ENCODE measurements around the gene KRTAP3-1. TPM values are rescaled to one million over a fixed set of nuclear protein-coding genes. Genes with fewer than 3 reads are reported as not detected.
"Not testable (repeated sequence)": the region's sequence is repeated elsewhere in the genome, so short reads cannot be mapped to it uniquely, and the experiment has no call there.

KRTAP3-1 gene
- not detected in 2 replicates for total RNA-seq (2012; rRNA removed)

GRCh38 chr17:41008811-41009210 is at the start of gene KRTAP3-1:
Gene KRTAP3-1 (minus strand): TSS chr17:41009128. CDS start chr17:41009074, 54 bp downstream.
- no peaks in the 10 kb centered on the region for H3K27me3 ChIP-seq (ENCODE audit: control insufficient read depth, insufficient read depth, low read length)
- peaks cover 13% of the 10 kb centered on the region for H3K4me1 ChIP-seq (ENCODE audit: control insufficient read depth, insufficient read depth, low read length)
- H3K4me3 ChIP-seq (ENCODE audit: low read length) = no peak within 1 kb of the TSS
- no peak within 1 kb of the TSS for H3K4me2 ChIP-seq (ENCODE audit: low read length)
- no peak within 1 kb of the TSS for H3K9ac ChIP-seq (ENCODE audit: low read depth, low read length)
- no peaks in the 10 kb centered on the region for H3K36me3 ChIP-seq (ENCODE audit: insufficient read depth, low read length)
- no peaks in the 10 kb centered on the region for H3K9me3 ChIP-seq (replicated peaks; ENCODE audit: low read length)

- Histone ChIP-seq H3K4me2 (ENCODE audit: low read length) (no peak overlapping the region), H3K4me3 (ENCODE audit: low read length) (no peak overlapping the region), H3K9ac (ENCODE audit: low read depth, low read length) (no peak overlapping the region), H3K27me3 (ENCODE audit: control insufficient read depth, insufficient read depth, low read length) (no peaks in the 10 kb centered on the region), H3K9me3 (replicated peaks; ENCODE audit: low read length) (no peaks in the 10 kb centered on the region), H3K36me3 (ENCODE audit: insufficient read depth, low read length) (no peaks in the 10 kb centered on the region), H3K4me1 (ENCODE audit: control insufficient read depth, insufficient read depth, low read length) (peaks cover 41% of the 10 kb centered on the region)
Measured at GRCh38 chr17:41057547-41057946, 48.6 kb upstream of the KRTAP3-1 start.

- H3K9me3 ChIP-seq (replicated peaks; ENCODE audit: low read length); H3K4me3 ChIP-seq (ENCODE audit: low read length); H3K27me3 ChIP-seq (ENCODE audit: control insufficient read depth, insufficient read depth, low read length); H3K9ac ChIP-seq (ENCODE audit: low read depth, low read length); H3K4me2 ChIP-seq (ENCODE audit: low read length); H3K36me3 ChIP-seq (ENCODE audit: insufficient read depth, low read length): not testable (repeated sequence)
- H3K4me1 ChIP-seq (ENCODE audit: control insufficient read depth, insufficient read depth, low read length) = peaks cover 24% of the 10 kb centered on the region
Measured at GRCh38 chr17:41055130-41055529, 46.2 kb upstream of the KRTAP3-1 start, which contains the start of gene KRTAP2-2. Gene KRTAP2-2 (minus strand): TSS chr17:41055230. CDS start chr17:41055211, 19 bp downstream.

- H3K9me3 ChIP-seq (replicated peaks; ENCODE audit: low read length); H3K9ac ChIP-seq (ENCODE audit: low read depth, low read length); H3K4me2 ChIP-seq (ENCODE audit: low read length); H3K27me3 ChIP-seq (ENCODE audit: control insufficient read depth, insufficient read depth, low read length); H3K36me3 ChIP-seq (ENCODE audit: insufficient read depth, low read length); H3K4me3 ChIP-seq (ENCODE audit: low read length): not testable (repeated sequence)
- H3K4me1 ChIP-seq (ENCODE audit: control insufficient read depth, insufficient read depth, low read length) = peaks cover 20% of the 10 kb centered on the region
Measured at GRCh38 chr17:41054556-41054955, 45.6 kb upstream of the KRTAP3-1 start.

- Histone ChIP-seq H3K4me3 (ENCODE audit: low read length) (no peak overlapping the region), H3K9me3 (replicated peaks; ENCODE audit: low read length) (no peaks in the 10 kb centered on the region), H3K36me3 (ENCODE audit: insufficient read depth, low read length) (no peaks in the 10 kb centered on the region), H3K4me2 (ENCODE audit: low read length) (no peak overlapping the region), H3K27me3 (ENCODE audit: control insufficient read depth, insufficient read depth, low read length) (no peaks in the 10 kb centered on the region), H3K9ac (ENCODE audit: low read depth, low read length) (no peak overlapping the region), H3K4me1 (ENCODE audit: control insufficient read depth, insufficient read depth, low read length) (peaks cover 19% of the 10 kb centered on the region)
Measured at GRCh38 chr17:41054025-41054424, 45.1 kb upstream of the KRTAP3-1 start.

GRCh38 chr17:41052566-41052965 is 43.6 kb upstream of the KRTAP3-1 start:
- Histone ChIP-seq H3K4me2 (ENCODE audit: low read length) (no peak overlapping the region), H3K9me3 (replicated peaks; ENCODE audit: low read length) (no peaks in the 10 kb centered on the region), H3K27me3 (ENCODE audit: control insufficient read depth, insufficient read depth, low read length) (no peaks in the 10 kb centered on the region), H3K4me3 (ENCODE audit: low read length) (no peak overlapping the region), H3K36me3 (ENCODE audit: insufficient read depth, low read length) (no peaks in the 10 kb centered on the region), H3K4me1 (ENCODE audit: control insufficient read depth, insufficient read depth, low read length) (peaks cover 25% of the 10 kb centered on the region), H3K9ac (ENCODE audit: low read depth, low read length) (no peak overlapping the region)

- Histone ChIP-seq H3K9ac (ENCODE audit: low read depth, low read length) (peak overlapping the region; percentile 83), H3K9me3 (replicated peaks; ENCODE audit: low read length) (no peaks in the 10 kb centered on the region), H3K4me3 (ENCODE audit: low read length) (peak overlapping the region; percentile 26), H3K4me2 (ENCODE audit: low read length) (peak overlapping the region; percentile 56), H3K27me3 (ENCODE audit: control insufficient read depth, insufficient read depth, low read length) (no peaks in the 10 kb centered on the region), H3K36me3 (ENCODE audit: insufficient read depth, low read length) (no peaks in the 10 kb centered on the region), H3K4me1 (ENCODE audit: control insufficient read depth, insufficient read depth, low read length) (peaks cover 25% of the 10 kb centered on the region)
Measured at GRCh38 chr17:41049110-41049509, 40.2 kb upstream of the KRTAP3-1 start.

- peak overlapping the region; percentile 26 for H3K4me3 ChIP-seq (ENCODE audit: low read length)
- peak overlapping the region; percentile 83 for H3K9ac ChIP-seq (ENCODE audit: low read depth, low read length)
Measured at GRCh38 chr17:41048441-41048840, 39.5 kb upstream of the KRTAP3-1 start.

GRCh38 chr17:41046735-41047465 is 38.0 kb upstream of the KRTAP3-1 start, which contains the start of gene KRTAP2-1:
Gene KRTAP2-1 (minus strand): TSS chr17:41047316. CDS start chr17:41047267, 49 bp downstream.
- Histone ChIP-seq H3K4me1 (ENCODE audit: control insufficient read depth, insufficient read depth, low read length) (peaks cover 18% of the 10 kb centered on the region), H3K9ac (ENCODE audit: low read depth, low read length) (peak within 1 kb of the TSS; percentile 83)

More at GRCh38 chr17:41048441-41048840, 39.5 kb upstream of the KRTAP3-1 start:
- H3K4me1 ChIP-seq (ENCODE audit: control insufficient read depth, insufficient read depth, low read length) = peaks cover 25% of the 10 kb centered on the region
- H3K27me3 ChIP-seq (ENCODE audit: control insufficient read depth, insufficient read depth, low read length) = no peaks in the 10 kb centered on the region
- H3K4me2 ChIP-seq (ENCODE audit: low read length) = peak overlapping the region; percentile 56
- H3K9me3 ChIP-seq (replicated peaks; ENCODE audit: low read length) = no peaks in the 10 kb centered on the region
- no peaks in the 10 kb centered on the region for H3K36me3 ChIP-seq (ENCODE audit: insufficient read depth, low read length)

GRCh38 chr17:41042953-41043352 is 34.0 kb upstream of the KRTAP3-1 start:
- H3K9ac ChIP-seq (ENCODE audit: low read depth, low read length) = no peak overlapping the region

More at GRCh38 chr17:41046735-41047465, 38.0 kb upstream of the KRTAP3-1 start, which contains the start of gene KRTAP2-1:
- not testable (repeated sequence) for H3K36me3 ChIP-seq (ENCODE audit: insufficient read depth, low read length); H3K27me3 ChIP-seq (ENCODE audit: control insufficient read depth, insufficient read depth, low read length); H3K9me3 ChIP-seq (replicated peaks; ENCODE audit: low read length)
- Histone ChIP-seq H3K4me2 (ENCODE audit: low read length) (peak within 1 kb of the TSS; percentile 56), H3K4me3 (ENCODE audit: low read length) (peak within 1 kb of the TSS; percentile 0)

GRCh38 chr17:41040783-41041571 is 32.0 kb upstream of the KRTAP3-1 start, which contains the start of gene KRTAP1-1:
Gene KRTAP1-1 (minus strand): TSS chr17:41041450. CDS start chr17:41041397, 53 bp downstream.
- H3K9me3 ChIP-seq (replicated peaks; ENCODE audit: low read length); H3K36me3 ChIP-seq (ENCODE audit: insufficient read depth, low read length); H3K27me3 ChIP-seq (ENCODE audit: control insufficient read depth, insufficient read depth, low read length): not testable (repeated sequence)
- H3K9ac ChIP-seq (ENCODE audit: low read depth, low read length) = peak within 1 kb of the TSS; percentile 59
- H3K4me2 ChIP-seq (ENCODE audit: low read length) = peak within 1 kb of the TSS; percentile 65
- peak within 1 kb of the TSS; percentile 44 for H3K4me3 ChIP-seq (ENCODE audit: low read length)
- peaks cover 14% of the 10 kb centered on the region for H3K4me1 ChIP-seq (ENCODE audit: control insufficient read depth, insufficient read depth, low read length)

More at GRCh38 chr17:41042953-41043352, 34.0 kb upstream of the KRTAP3-1 start:
- Histone ChIP-seq H3K4me1 (ENCODE audit: control insufficient read depth, insufficient read depth, low read length) (peaks cover 19% of the 10 kb centered on the region), H3K27me3 (ENCODE audit: control insufficient read depth, insufficient read depth, low read length) (no peaks in the 10 kb centered on the region), H3K36me3 (ENCODE audit: insufficient read depth, low read length) (no peaks in the 10 kb centered on the region), H3K4me3 (ENCODE audit: low read length) (no peak overlapping the region), H3K4me2 (ENCODE audit: low read length) (no peak overlapping the region), H3K9me3 (replicated peaks; ENCODE audit: low read length) (no peaks in the 10 kb centered on the region)

All from skeletal muscle satellite cell (primary cell).